NCI-H187 (cell line): Measurements from ENCODE around the gene HPCAL1.

ENCODE experiments used
- DNase-seq, 2 experiments: peaks; one replicate each; lab custom pipeline; 2025; lab: John Stamatoyannopoulos, UW

The HPCAL1 gene

GRCh38 chr2:10303181-10303693 is 533 bp downstream of the HPCAL1 start:
- peak in 1 of 2 experiments; percentile 55 for DNase-seq

- no peak for DNase-seq
These were observed 1.1 kb downstream of the HPCAL1 start for GRCh38 chr2:10303694-10304378.

GRCh38 chr2:10304458-10305253 is 2.0 kb downstream of the HPCAL1 start:
- DNase-seq, result no peak

- DNase-seq, result no peak
These were observed 2.5 kb downstream of the HPCAL1 start for GRCh38 chr2:10305254-10305635.

DNA sequence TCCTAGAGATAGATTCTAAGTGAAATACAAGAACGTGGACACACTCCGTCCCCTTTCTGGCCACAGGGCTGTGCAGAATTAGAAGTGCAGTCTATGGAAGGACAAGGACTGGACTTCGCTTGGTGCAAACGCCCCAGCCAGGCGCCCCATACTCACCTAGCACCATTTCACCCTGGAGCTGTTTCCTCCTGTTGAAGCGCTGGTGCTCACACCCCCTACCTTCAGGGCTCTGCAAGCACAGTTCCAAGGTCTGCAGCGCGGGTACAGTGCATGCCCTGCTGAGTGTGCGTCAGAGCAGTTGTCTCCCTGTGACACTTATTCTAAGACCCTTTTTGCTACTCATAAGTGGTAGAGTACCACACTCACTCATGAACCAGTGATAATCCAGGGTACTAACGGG is 3.0 kb downstream of the HPCAL1 start:
- no peak for DNase-seq

- DNase-seq, result no peak
These were observed 4.3 kb downstream of the HPCAL1 start for GRCh38 chr2:10306901-10307463.

GRCh38 chr2:10307561-10308156 is 5.0 kb downstream of the HPCAL1 start:
- no peak for DNase-seq

DNA sequence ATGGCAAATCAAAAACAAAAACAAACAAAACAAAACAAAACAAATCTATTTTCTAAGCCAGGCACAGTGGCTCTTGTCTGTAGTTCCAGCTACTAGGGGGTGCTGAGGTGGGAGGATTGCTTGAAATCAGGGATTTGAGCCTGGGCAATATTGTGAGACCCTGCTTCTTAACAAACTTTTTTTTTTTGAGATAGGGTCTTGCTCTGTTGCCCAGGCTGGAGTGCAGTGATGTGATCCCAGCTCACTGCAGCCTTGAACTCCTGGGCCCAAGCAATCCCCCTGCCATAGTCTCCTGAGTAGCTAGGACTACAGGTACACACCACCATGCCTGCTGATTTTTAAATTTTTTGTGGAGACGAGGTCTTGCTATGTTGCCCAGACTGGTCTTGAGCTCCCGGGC is 6.2 kb downstream of the HPCAL1 start:
- DNase-seq, result no peak

DNA sequence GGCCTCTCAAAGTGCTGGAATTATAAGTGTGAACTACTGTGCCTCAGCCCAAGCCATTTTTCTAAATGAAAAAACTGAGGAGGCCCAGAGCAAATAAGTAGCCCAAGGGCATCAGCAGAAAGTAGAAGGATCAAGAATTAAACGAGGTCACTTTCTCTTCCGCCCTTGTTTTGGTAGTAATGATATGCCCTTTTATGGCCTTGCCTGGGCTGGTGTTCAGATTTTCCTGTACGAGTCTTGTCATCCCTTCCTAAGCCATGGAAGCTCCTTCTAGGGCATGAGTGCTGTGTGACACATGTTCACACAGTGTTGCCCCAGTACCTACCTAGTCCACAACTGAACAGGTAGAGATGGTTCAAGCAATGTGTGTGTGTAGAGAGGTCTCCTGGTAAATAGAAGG is 6.6 kb downstream of the HPCAL1 start:
- DNase-seq, result no peak

DNA sequence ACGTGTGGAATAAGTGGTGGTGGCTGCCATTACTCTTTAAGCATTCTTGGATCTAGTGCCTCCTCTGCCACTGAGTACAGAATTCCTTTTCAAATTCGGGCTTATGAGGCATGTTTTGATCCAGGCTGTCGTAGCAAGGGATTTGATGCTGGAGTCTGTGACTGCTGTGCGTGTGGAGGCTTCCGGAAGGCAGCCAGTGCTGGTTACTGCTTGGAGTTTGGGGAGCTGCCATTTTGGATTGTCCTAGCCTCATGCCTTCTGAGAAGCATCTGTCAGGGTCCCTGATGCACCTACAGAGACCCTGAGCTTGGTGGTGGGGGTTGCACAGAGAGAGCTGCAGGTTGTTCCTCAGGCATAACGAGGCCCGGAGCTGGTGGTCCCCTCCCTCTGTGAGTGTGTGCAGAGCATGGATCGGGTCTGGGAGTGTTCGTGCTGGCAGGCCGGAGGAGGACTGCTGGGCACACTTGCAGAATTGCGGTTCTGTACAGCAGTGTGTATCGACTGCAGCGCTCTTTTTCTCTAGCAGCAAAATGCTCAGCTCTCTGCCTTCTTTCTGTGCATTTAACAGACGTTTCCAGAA is 7.7 kb downstream of the HPCAL1 start:
- no peak for DNase-seq

GRCh38 chr2:10311736-10312135 is 9.0 kb downstream of the HPCAL1 start:
- no peak for DNase-seq

- no peak for DNase-seq
These were observed 9.8 kb downstream of the HPCAL1 start for GRCh38 chr2:10312437-10312957.

GRCh38 chr2:10316336-10316735 is 13.6 kb downstream of the HPCAL1 start:
- no peak for DNase-seq

GRCh38 chr2:10316860-10317259 is 14.2 kb downstream of the HPCAL1 start:
- no peak for DNase-seq

DNA sequence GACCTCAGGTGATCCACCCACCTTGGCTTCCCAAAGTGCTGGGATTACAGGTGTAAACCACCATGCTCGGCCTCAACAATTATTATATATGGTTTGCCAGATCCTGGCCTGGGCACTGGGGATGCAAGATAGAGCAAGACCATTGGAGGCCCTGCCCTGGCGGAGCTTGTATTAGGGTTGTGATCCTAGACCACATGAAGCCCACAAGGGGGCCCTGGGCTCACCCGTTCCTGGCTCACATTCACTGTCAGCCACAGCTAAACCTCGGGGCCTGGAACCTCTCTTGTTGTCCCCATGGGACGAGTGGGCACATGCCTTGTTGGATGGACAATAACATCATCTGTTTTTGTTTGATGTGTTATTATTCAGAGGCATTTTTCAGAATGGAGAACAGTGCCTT is 14.9 kb downstream of the HPCAL1 start:
- DNase-seq, result no peak

DNA sequence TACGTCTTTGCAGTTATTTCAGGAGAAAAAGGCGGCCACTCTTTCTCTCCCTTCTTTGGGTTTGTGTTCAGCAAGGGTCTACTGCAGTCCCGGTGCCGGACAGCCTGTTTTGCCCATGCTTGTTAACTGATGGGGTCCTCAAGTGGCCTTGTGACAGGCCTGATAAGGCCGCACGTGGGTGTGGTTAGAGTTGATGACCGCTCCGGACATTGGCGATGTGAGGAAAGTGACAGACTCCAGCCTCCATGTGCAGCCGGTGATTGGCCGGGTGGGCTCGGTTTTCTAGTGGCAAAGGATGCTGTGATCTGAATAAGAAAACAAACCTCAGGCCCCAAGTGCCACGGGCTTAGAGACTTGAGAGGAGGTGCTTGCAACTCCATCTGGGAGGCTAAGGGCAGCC is 15.6 kb downstream of the HPCAL1 start:
- no peak for DNase-seq

DNA sequence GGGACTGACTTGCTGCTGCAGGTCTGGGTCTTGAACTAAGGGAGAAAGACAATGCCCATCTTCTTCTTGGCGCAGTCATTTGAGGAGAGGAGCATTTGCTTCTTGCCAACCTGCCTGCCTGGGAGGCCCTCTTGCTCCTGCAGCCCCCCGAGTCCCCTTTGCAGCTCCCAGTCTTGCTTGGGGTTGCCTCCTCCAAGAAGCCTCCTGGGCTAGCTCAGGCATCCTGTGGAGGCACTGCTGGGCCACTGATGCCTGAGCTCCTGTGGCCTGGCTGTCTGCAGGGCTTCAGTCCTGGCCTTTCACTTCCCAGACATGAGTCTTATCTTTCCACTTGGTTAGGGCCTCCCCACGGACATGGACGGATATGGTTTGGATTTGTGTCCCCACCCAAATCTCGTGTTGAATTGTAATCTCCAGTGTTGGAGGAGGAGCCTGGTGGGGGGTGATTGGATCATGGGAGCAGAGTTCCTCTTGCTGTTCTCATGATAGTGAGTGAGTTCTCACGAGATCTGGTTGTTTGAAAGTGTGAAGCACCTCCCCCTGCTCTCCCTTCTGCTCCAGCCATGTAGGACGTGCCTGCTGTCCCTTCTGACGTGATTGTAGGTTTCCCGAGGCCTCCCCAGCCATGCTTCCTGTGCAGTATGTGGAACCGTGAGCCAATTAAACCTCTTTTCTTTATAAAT is 17.3 kb downstream of the HPCAL1 start:
- no peak for DNase-seq

DNA sequence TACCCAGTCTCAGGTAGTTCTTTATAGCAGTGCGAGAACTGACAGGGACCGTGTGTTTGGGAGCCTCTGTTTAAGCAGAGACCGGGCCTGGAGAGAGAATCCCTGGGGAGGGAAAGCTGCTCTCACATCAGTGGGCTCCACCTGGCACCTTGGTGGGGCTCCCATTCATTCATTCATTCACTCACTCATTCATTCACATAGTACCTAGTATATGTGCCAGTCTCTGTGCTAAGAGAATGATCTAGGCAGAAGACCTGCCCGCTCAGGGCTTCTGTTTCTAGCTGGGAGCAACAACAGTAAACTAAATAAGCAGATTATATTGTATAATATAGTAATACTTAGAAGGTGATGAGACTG is 17.8 kb downstream of the HPCAL1 start:
- DNase-seq, result no peak

DNA sequence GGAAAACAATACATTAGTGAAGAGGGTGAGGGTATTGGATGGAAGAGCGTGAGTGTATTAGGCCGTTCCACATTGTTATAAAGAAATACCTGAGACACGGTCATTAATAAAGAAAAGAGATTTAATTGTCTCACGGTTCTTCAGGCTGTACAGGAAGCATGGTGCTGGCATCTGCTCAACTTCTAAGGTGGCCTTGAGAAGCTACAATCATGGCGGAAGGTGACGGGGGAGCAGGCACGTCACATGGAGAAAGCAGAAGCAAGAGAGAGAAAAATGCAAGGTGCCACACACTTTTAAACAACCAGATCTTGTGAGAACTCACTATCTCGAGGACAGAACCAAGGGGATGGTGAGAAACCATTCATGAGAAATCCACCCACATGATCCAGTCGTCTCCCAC is 18.2 kb downstream of the HPCAL1 start:
- no peak for DNase-seq

DNA sequence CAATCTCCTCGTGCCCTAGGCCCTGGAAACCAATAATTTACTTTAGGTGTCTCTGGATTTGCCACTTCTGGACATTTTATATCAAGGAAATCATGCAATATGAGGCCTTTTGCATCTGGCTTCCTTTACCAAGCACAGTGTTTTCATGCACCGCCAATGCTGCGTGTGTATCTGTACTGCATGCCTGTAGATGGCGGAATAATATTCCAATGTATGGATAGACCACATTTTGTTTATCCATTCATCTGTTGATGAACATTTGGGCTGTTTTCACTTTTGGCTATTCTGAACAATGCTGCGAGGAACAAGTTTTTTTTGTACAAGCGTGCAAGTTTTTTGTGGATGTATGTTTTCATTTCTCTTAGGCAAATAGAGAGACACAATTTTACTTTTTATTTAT is 18.9 kb downstream of the HPCAL1 start:
- DNase-seq, result no peak

GRCh38 chr2:10322481-10322880 is 19.8 kb downstream of the HPCAL1 start:
- no peak for DNase-seq

DNA sequence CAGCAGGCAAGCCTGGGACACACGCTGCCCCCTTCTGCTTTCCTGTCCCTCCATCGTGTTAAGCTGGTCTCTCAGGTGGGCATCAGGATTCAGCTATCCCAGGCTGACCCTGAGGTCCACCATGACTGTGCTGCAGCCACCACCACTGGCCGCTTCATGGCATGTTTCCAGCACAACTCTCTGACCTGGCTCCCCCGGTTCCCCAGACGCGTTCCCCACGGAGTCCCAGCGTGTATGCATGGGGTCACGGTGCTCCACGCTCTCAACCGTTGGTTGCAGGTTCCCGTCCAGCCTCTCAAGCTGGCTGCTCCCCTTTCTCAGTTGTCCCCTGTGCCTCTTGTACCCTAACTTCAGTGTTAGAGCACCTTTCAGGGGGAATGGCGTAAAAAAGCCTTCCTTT is 20.3 kb downstream of the HPCAL1 start:
- no peak for DNase-seq
